WTC11 (cell line): ENCODE measurements around the gene STAM2. TPM values are rescaled to one million over a fixed set of nuclear protein-coding genes. Genes with fewer than 3 reads are reported as not detected.

ENCODE experiments used
- ATAC-seq: fragments of 200-7000 bp; cut with Tn5 transposase; 2 replicates; pipeline ENCODE4 v1.10.0; 2021; ENCODE audit warnings: mild to moderate bottlenecking, moderate library complexity
- CTCF ChIA-PET: fragments of 300-600 bp; sonication (Branson Sonifier 250); formaldehyde crosslinking; loops from one replicate; lab custom pipeline; 2021; ENCODE audit warnings: antibody characterized with exemption; lab: Charles Lee
- POLR2A ChIA-PET: fragments of 350-600 bp; sonication (Branson Sonifier 250); formaldehyde crosslinking; loops from one replicate; lab custom pipeline; 2021; ENCODE audit warnings: antibody characterized with exemption; lab: Charles Lee
- DNase-seq: peaks from one replicate; pipeline ENCODE4 v3.0.0; 2021; ENCODE audit warnings: low spot score
- H3K27ac Mint-ChIP-seq: 2 replicates; pipeline ENCODE4 v1.8.0; 2021; ENCODE audit warnings: mixed read lengths
- H3K27me3 Mint-ChIP-seq: 2 replicates; pipeline ENCODE4 v1.8.0; 2021; ENCODE audit warnings: low read depth, mild to moderate bottlenecking, moderate library complexity, mixed read lengths
- H3K36me3 Mint-ChIP-seq: 2 replicates; pipeline ENCODE4 v1.8.0; 2021; ENCODE audit warnings: mixed read lengths
- H3K4me1 Mint-ChIP-seq: 2 replicates; pipeline ENCODE4 v1.8.0; 2022; ENCODE audit warnings: mixed read lengths
- H3K4me3 Mint-ChIP-seq: 2 replicates; pipeline ENCODE4 v1.8.0; 2021; ENCODE audit warnings: mild to moderate bottlenecking, moderate library complexity, mixed read lengths
- H3K9me3 Mint-ChIP-seq: 2 replicates; pipeline ENCODE4 v1.8.0; 2021; ENCODE audit warnings: mixed read lengths
- AFF4 ChIP-seq: sonication (generic); formaldehyde crosslinking; IDR thresholded peaks from 2 replicates; pipeline ENCODE4 v1.8.1; 2023; ENCODE audit warnings: mild to moderate bottlenecking, missing genetic modification reagents, borderline replicate concordance
- AR ChIP-seq: fragments of 250-450 bp; sonication (Bioruptor Pico); IDR thresholded peaks from 2 replicates; pipeline ENCODE4 v1.9.0; 2021; ENCODE audit warnings: mild to moderate bottlenecking
- ATF1 ChIP-seq: sonication (generic); formaldehyde crosslinking; IDR thresholded peaks from 2 replicates; pipeline ENCODE4 v1.8.1; 2023; ENCODE audit warnings: mild to moderate bottlenecking, moderate library complexity, missing genetic modification reagents
- EMX1 ChIP-seq: fragments of 250-450 bp; sonication (Bioruptor Pico); IDR thresholded peaks from 2 replicates; pipeline ENCODE4 v1.8.0; 2021; ENCODE audit warnings: mild to moderate bottlenecking
- ERG ChIP-seq: fragments of 250-450 bp; sonication (Bioruptor Pico); IDR thresholded peaks from 2 replicates; pipeline ENCODE4 v1.8.0; 2021; ENCODE audit warnings: mild to moderate bottlenecking
- FOXK1 ChIP-seq: sonication (generic); formaldehyde crosslinking; IDR thresholded peaks from 2 replicates; pipeline ENCODE4 v1.8.0; 2022; ENCODE audit warnings: mild to moderate bottlenecking, moderate library complexity, missing genetic modification reagents
- HMGXB4 ChIP-seq: sonication (generic); formaldehyde crosslinking; IDR thresholded peaks from 2 replicates; pipeline ENCODE4 v1.8.1; 2023; ENCODE audit warnings: mild to moderate bottlenecking, moderate library complexity, missing genetic modification reagents
- IRF1 ChIP-seq: sonication (generic); formaldehyde crosslinking; IDR thresholded peaks from 2 replicates; pipeline ENCODE4 v1.8.0; 2023; ENCODE audit warnings: missing genetic modification reagents
- JAZF1 ChIP-seq: fragments of 250-450 bp; sonication (Bioruptor Pico); IDR thresholded peaks from 2 replicates; pipeline ENCODE4 v1.9.0; 2021; ENCODE audit warnings: moderate library complexity, mild to moderate bottlenecking, inconsistent platforms
- MAX ChIP-seq: sonication (generic); formaldehyde crosslinking; IDR thresholded peaks from 2 replicates; pipeline ENCODE4 v1.8.0; 2022; ENCODE audit warnings: mild to moderate bottlenecking, missing genetic modification reagents
- MYBL2 ChIP-seq: sonication (generic); formaldehyde crosslinking; IDR thresholded peaks from 2 replicates; pipeline ENCODE4 v1.8.1; 2023; ENCODE audit warnings: mild to moderate bottlenecking, moderate library complexity, missing genetic modification reagents
- NFYB ChIP-seq: sonication (generic); formaldehyde crosslinking; conservative IDR thresholded peaks from 2 replicates; pipeline ENCODE4 v1.8.0; 2022; ENCODE audit warnings: low read depth, missing genetic modification reagents
- PREB ChIP-seq: sonication (generic); formaldehyde crosslinking; IDR thresholded peaks from 2 replicates; pipeline ENCODE4 v1.8.1; 2022; ENCODE audit warnings: mild to moderate bottlenecking, missing genetic modification reagents, moderate library complexity, borderline replicate concordance
- ZBTB21 ChIP-seq: sonication (generic); formaldehyde crosslinking; IDR thresholded peaks from 2 replicates; pipeline ENCODE4 v1.8.1; 2023; ENCODE audit warnings: mild to moderate bottlenecking, missing genetic modification reagents, borderline replicate concordance
- ZNF138 ChIP-seq: sonication (generic); formaldehyde crosslinking; conservative IDR thresholded peaks from 2 replicates; pipeline ENCODE4 v1.8.1; 2022; ENCODE audit warnings: mild to moderate bottlenecking, moderate library complexity, missing genetic modification reagents
- ZNF232 ChIP-seq: sonication (generic); formaldehyde crosslinking; IDR thresholded peaks from 2 replicates; pipeline ENCODE4 v1.8.0; 2022; ENCODE audit warnings: mild to moderate bottlenecking, missing genetic modification reagents
- total RNA-seq: library from RNA; stranded (reverse); gene quantifications from 3 replicates; pipeline ENCODE4 v1.2.3, GENCODE V29; 2021

The STAM2 gene
- total RNA-seq, 1 experiment from 2014 or later: 9.0 TPM

GRCh38 chr2:152089238-152089637 lies 86.3 kb downstream of the STAM2 start:
- ChIA-PET POLR2A (no interaction called here), CTCF (no interaction called here)
- Mint-ChIP-seq H3K36me3 (no peaks in the 10 kb centered on the region), H3K4me1 (no peaks in the 10 kb centered on the region), H3K27me3 (peaks cover 2% of the 10 kb centered on the region), H3K9me3 (no peaks in the 10 kb centered on the region), H3K4me3 (no peak overlapping the region), H3K27ac (no peak overlapping the region)
- TF ChIP-seq NFYB (no peak), ZNF232 (CRISPR knock-in tag) (no peak), FOXK1 (CRISPR knock-in tag) (no peak), ERG (CRISPR knock-in tag) (no peak), MYBL2 (no peak), AFF4 (CRISPR knock-in tag) (no peak), ZNF138 (no peak), EMX1 (CRISPR knock-in tag) (no peak)
- ATAC-seq (no peak), DNase-seq (no peak)

GRCh38 chr2:152088006-152088405 lies 87.6 kb downstream of the STAM2 start:
- DNase-seq: no peak
- Mint-ChIP-seq H3K9me3 (no peaks in the 10 kb centered on the region), H3K4me1 (no peaks in the 10 kb centered on the region), H3K27me3 (no peaks in the 10 kb centered on the region; the same call in 1 of the 2 replicates), H3K4me3 (no peak overlapping the region), H3K27ac (no peak overlapping the region), H3K36me3 (no peaks in the 10 kb centered on the region)
- ChIA-PET POLR2A (no interaction called here), CTCF (no interaction called here)
- ATAC-seq: no peak
- TF ChIP-seq PREB: no peak
- no peak for TF ChIP-seq NFYB
- no peak for TF ChIP-seq AFF4 (CRISPR knock-in tag)
- no peak for TF ChIP-seq ZBTB21
- TF ChIP-seq ERG (CRISPR knock-in tag): no peak
- TF ChIP-seq IRF1: no peak
- no peak for TF ChIP-seq JAZF1 (CRISPR knock-in tag)
- no peak for TF ChIP-seq AR (CRISPR knock-in tag)
- no peak for TF ChIP-seq ATF1 (CRISPR knock-in tag)
- no peak for TF ChIP-seq MAX
- no peak for TF ChIP-seq HMGXB4 (CRISPR knock-in tag)
